IMR-90 (cell line): ENCODE results near the gene B3GALT6.

Experiments used
- CTCF ChIP-seq: conservative IDR thresholded peaks from 2 replicates; pipeline ENCODE4 v1.5.1; 2012; ENCODE audit warnings: mild to moderate bottlenecking, low read depth, low read length, improper control_type of control experiment
- ELK1 ChIP-seq: fragments of 150-350 bp; IDR thresholded peaks from 2 replicates; pipeline ENCODE4 v1.6.1; 2016; ENCODE audit warnings: low read depth, mild to moderate bottlenecking, low read length, moderate library complexity, borderline replicate concordance
- MAFK ChIP-seq: IDR thresholded peaks from 2 replicates; pipeline ENCODE4 v1.6.1; 2012; ENCODE audit warnings: low read depth, low read length, improper control_type of control experiment
- RAD21 ChIP-seq: IDR thresholded peaks from 2 replicates; pipeline ENCODE4 v1.6.1; 2012; ENCODE audit warnings: low read length, improper control_type of control experiment
- SMC3 ChIP-seq: fragments of 150-350 bp; IDR thresholded peaks from 2 replicates; pipeline ENCODE4 v1.6.1; 2016; ENCODE audit warnings: low read depth, mild to moderate bottlenecking, antibody characterized with exemption, low read length, moderate library complexity
- USF2 ChIP-seq: fragments of 150-350 bp; IDR thresholded peaks from 2 replicates; pipeline ENCODE4 v1.6.1; 2017; ENCODE audit warnings: mild to moderate bottlenecking, antibody characterized with exemption, low read length, low read depth

- TF ChIP-seq CTCF = no peak
- TF ChIP-seq SMC3 = no peak
- TF ChIP-seq USF2 = no peak
- TF ChIP-seq RAD21 = no peak
- no peak for TF ChIP-seq ELK1
- no peak for TF ChIP-seq MAFK
These were observed 47.9 kb upstream of the B3GALT6 start for GRCh38 chr1:1183833-1184775.
